SK-N-SH (cell line): ENCODE data around the gene SCAPER. TPM values are rescaled to one million over a fixed set of nuclear protein-coding genes. Genes with fewer than 3 reads are reported as not detected.

Experiments
- CTCF ChIA-PET: fragments of 300-600, 350-600 bp; formaldehyde crosslinking; extraction: SDS; loops from one replicate; lab custom pipeline; 2021; lab: Yijun Ruan, JAX
- POLR2A ChIA-PET: fragments of 350-600 bp; sonication (Branson Sonifier 250); formaldehyde crosslinking; extraction: SDS; loops from one replicate; lab custom pipeline; 2020; ENCODE audit warnings: antibody characterized with exemption, inconsistent platforms; lab: Yijun Ruan, JAX
- DNase-seq: peaks from one replicate; pipeline ENCODE4 v3.0.0; 2012
- H2AFZ ChIP-seq: fragments of 200-600 bp; sonication (generic); 2 replicates; pipeline ENCODE4 v1.8.1; 2016; ENCODE audit warnings: antibody characterized with exemption, mild to moderate bottlenecking, low read depth
- H3F3A ChIP-seq: fragments of 200-600 bp; sonication (generic); replicated peaks from 2 replicates; pipeline ENCODE3; 2016; ENCODE audit warnings: antibody characterized with exemption, mild to moderate bottlenecking; ENCODE audit not compliant: insufficient read depth
- H3K27ac ChIP-seq, 2 experiments: fragments of 200-500 bp in 1 of 2; fragments of 200-600 bp in 1 of 2; sonication (Bioruptor generic) in 1 of 2; sonication (generic), shearing (Covaris generic) in 1 of 2; 2 replicates each; pipeline versions ENCODE4 v1.5.1 to v1.6.1; 2014 to 2016; ENCODE audit warnings: low read depth in 2 of 2, inconsistent platforms in 1 of 2, low read length in 1 of 2, mild to moderate bottlenecking in 1 of 2, mixed read lengths in 1 of 2
- H3K27me3 ChIP-seq: fragments of 200-600 bp; sonication (generic), shearing (Covaris generic); 2 replicates; pipeline ENCODE4 v1.6.1; 2016; ENCODE audit warnings: mixed run types; ENCODE audit not compliant: insufficient read depth
- H3K36me3 ChIP-seq, 2 experiments: fragments of 200-500 bp in 1 of 2; fragments of 200-600 bp in 1 of 2; sonication (Bioruptor generic) in 1 of 2; sonication (generic) in 1 of 2; replicated peaks in 1 of 2; 2 replicates each; pipeline versions ENCODE3 to v1.5.1; 2014 to 2016; ENCODE audit warnings: low read length in 1 of 2, mild to moderate bottlenecking in 1 of 2; ENCODE audit not compliant: insufficient read depth in 2 of 2, control insufficient read depth in 1 of 2
- H3K4me1 ChIP-seq, 2 experiments: fragments of 200-500 bp in 1 of 2; fragments of 200-600 bp in 1 of 2; sonication (Bioruptor generic) in 1 of 2; sonication (generic), shearing (Covaris generic) in 1 of 2; 2 replicates each; pipeline versions ENCODE4 v1.5.1 to v1.6.1; 2014 to 2016; ENCODE audit warnings: low read depth in 1 of 2, low read length in 1 of 2, mixed run types in 1 of 2; ENCODE audit not compliant: insufficient read depth in 2 of 2, control insufficient read depth in 1 of 2
- H3K4me2 ChIP-seq: fragments of 200-600 bp; sonication (generic), shearing (Covaris generic); 2 replicates; pipeline ENCODE4 v1.6.1; 2017; ENCODE audit warnings: mixed run types
- H3K4me3 ChIP-seq, 2 experiments: fragments of 200-500 bp in 1 of 2; fragments of 200-600 bp in 1 of 2; sonication (Bioruptor generic) in 1 of 2; sonication (generic), shearing (Covaris generic) in 1 of 2; 2 replicates each; pipeline versions ENCODE4 v1.5.1 to v1.8.1; 2014 to 2016; ENCODE audit warnings: low read depth in 2 of 2, inconsistent platforms in 1 of 2, low read length in 1 of 2, mild to moderate bottlenecking in 1 of 2, mixed read lengths in 1 of 2, moderate library complexity in 1 of 2
- H3K79me2 ChIP-seq: fragments of 200-600 bp; sonication (generic); 2 replicates; pipeline ENCODE4 v1.8.1; 2017; ENCODE audit warnings: mild to moderate bottlenecking; ENCODE audit not compliant: insufficient read depth
- H3K9ac ChIP-seq: fragments of 200-600 bp; sonication (generic); 2 replicates; pipeline ENCODE4 v1.6.1; 2017; ENCODE audit warnings: mixed run types
- H3K9me2 ChIP-seq: fragments of 200-600 bp; sonication (generic); 2 replicates; pipeline ENCODE4 v1.6.1; 2017; ENCODE audit warnings: mixed run types
- H3K9me3 ChIP-seq: fragments of 200-600 bp; sonication (generic); 2 replicates; pipeline ENCODE4 v1.6.1; 2017; ENCODE audit warnings: mixed run types, mild to moderate bottlenecking, moderate library complexity
- H4K20me1 ChIP-seq: fragments of 200-600 bp; sonication (generic); 2 replicates; pipeline ENCODE4 v1.6.1; 2017; ENCODE audit warnings: mild to moderate bottlenecking, mixed run types; ENCODE audit not compliant: insufficient read depth
- CHD2 ChIP-seq: fragments of 150-350 bp; IDR thresholded peaks from 2 replicates; pipeline ENCODE4 v1.6.1; 2018; ENCODE audit warnings: low read length; ENCODE audit not compliant: partially characterized antibody
- EP300 ChIP-seq, 2 experiments: IDR thresholded peaks; 2 replicates each; pipeline versions ENCODE4 v1.4.0 to v1.6.1; 2012; ENCODE audit warnings: borderline replicate concordance in 1 of 2, low read depth in 1 of 2, low read length in 1 of 2
- EZH2phosphoT487 ChIP-seq: fragments of 200-600 bp; sonication (generic); IDR thresholded peaks from 2 replicates; pipeline ENCODE4 v1.6.1; 2017; ENCODE audit warnings: low read depth, mixed run types, mild to moderate bottlenecking, antibody characterized with exemption, moderate library complexity, borderline replicate concordance
- FOSL2 ChIP-seq: IDR thresholded peaks from 2 replicates; pipeline ENCODE4 v1.4.0; 2012; ENCODE audit warnings: low read depth, mild to moderate bottlenecking, moderate library complexity, borderline replicate concordance
- FOXJ3 ChIP-seq: sonication (generic); formaldehyde crosslinking; IDR thresholded peaks from 2 replicates; pipeline ENCODE4 v1.5.1; 2020; ENCODE audit warnings: mild to moderate bottlenecking, missing genetic modification reagents
- FOXM1 ChIP-seq: IDR thresholded peaks from 2 replicates; pipeline ENCODE4 v1.4.0; 2012; ENCODE audit warnings: low read depth, mild to moderate bottlenecking
- GATA2 ChIP-seq: sonication (generic); formaldehyde crosslinking; IDR thresholded peaks from 2 replicates; pipeline ENCODE4 v1.5.0; 2020; ENCODE audit warnings: mild to moderate bottlenecking, missing genetic modification reagents
- JUND ChIP-seq: IDR thresholded peaks from 2 replicates; pipeline ENCODE4 v1.4.0; 2012
- MXI1 ChIP-seq: IDR thresholded peaks from 2 replicates; pipeline ENCODE4 v1.6.1; 2012; ENCODE audit warnings: mild to moderate bottlenecking, low read depth, low read length, improper control_type of control experiment
- NRF1 ChIP-seq: IDR thresholded peaks from 2 replicates; pipeline ENCODE4 v1.6.1; 2012; ENCODE audit warnings: low read depth, mild to moderate bottlenecking, low read length
- PBX3 ChIP-seq: IDR thresholded peaks from 2 replicates; pipeline ENCODE4; 2012
- RCOR1 ChIP-seq: fragments of 150-350 bp; IDR thresholded peaks from 2 replicates; pipeline ENCODE4 v1.6.1; 2017; ENCODE audit warnings: antibody characterized with exemption, low read length
- RFX5 ChIP-seq: IDR thresholded peaks from 2 replicates; pipeline ENCODE4 v1.6.1; 2012; ENCODE audit warnings: mild to moderate bottlenecking, improper control_type of control experiment, low read length
- SIN3A ChIP-seq: IDR thresholded peaks from 2 replicates; pipeline ENCODE4 v1.6.1; 2012; ENCODE audit warnings: low read depth, mild to moderate bottlenecking, low read length, moderate library complexity, borderline replicate concordance
- SMC3 ChIP-seq: IDR thresholded peaks from 2 replicates; pipeline ENCODE4 v1.6.1; 2012; ENCODE audit warnings: low read depth, low read length, improper control_type of control experiment
- TCF12 ChIP-seq: IDR thresholded peaks from 2 replicates; pipeline ENCODE4 v1.4.0; 2012
- WGBS: methylation state at CpG from one replicate; pipeline ENCODE4 v1.1.6; 2017; ENCODE audit warnings: low lambda C conversion rate; 5-methylcytosine and 5-hydroxymethylcytosine counted together
- polyA plus RNA-seq, 3 experiments: library from polyadenylated mRNA; depleted of rRNA; stranded (reverse); fragments of >200 nt; gene quantifications; 2 replicates each; pipeline ENCODE4 v1.2.3, GENCODE V29; 2012
- TF ChIP-seq, protein P1 (sequence below): IDR thresholded peaks from 2 replicates; pipeline ENCODE4 v1.6.1; 2012; ENCODE audit warnings: mild to moderate bottlenecking, low read depth, low read length, moderate library complexity
- TF ChIP-seq, protein P2 (sequence below): fragments of 150-350 bp; IDR thresholded peaks from 2 replicates; pipeline ENCODE4 v1.6.1; 2017; ENCODE audit warnings: antibody characterized with exemption, low read length, low read depth, borderline replicate concordance
- TF ChIP-seq, protein P3 (sequence below): fragments of 200-600 bp; sonication (generic); IDR thresholded peaks from 2 replicates; pipeline ENCODE4 v1.6.1; 2017; ENCODE audit warnings: antibody characterized with exemption, mild to moderate bottlenecking, moderate library complexity
- TF ChIP-seq, protein P4 (sequence below): IDR thresholded peaks from 2 replicates; pipeline ENCODE4 v1.4.0; 2012; ENCODE audit warnings: low read depth, borderline replicate concordance

SCAPER gene
- polyA plus RNA-seq, 1 of the 3 experiments (the other 2 are of a cell fraction): 1.8 TPM

- H3K9me2 ChIP-seq: no peaks in the 10 kb centered on the region
- H2AFZ ChIP-seq: no peak overlapping the region
- 82% methylated on average over 2 of the region's 2 CpGs for WGBS
- no peaks in the 10 kb centered on the region for H3K36me3 ChIP-seq
- no peaks in the 10 kb centered on the region for H3K4me1 ChIP-seq
- no peaks in the 10 kb centered on the region for H3K79me2 ChIP-seq
- no peaks in the 10 kb centered on the region for H3K9me3 ChIP-seq
- no peaks in the 10 kb centered on the region for H3K27me3 ChIP-seq
- no peaks in the 10 kb centered on the region for H3F3A ChIP-seq
- no peak for DNase-seq
- CTCF ChIA-PET: no interaction called here
- no peak overlapping the region for H3K9ac ChIP-seq
- POLR2A ChIA-PET: no interaction called here
- H3K27ac ChIP-seq: no peak overlapping the region
- H4K20me1 ChIP-seq: no peaks in the 10 kb centered on the region
- H3K4me3 ChIP-seq: no peak overlapping the region
- TF ChIP-seq, protein P1, sequence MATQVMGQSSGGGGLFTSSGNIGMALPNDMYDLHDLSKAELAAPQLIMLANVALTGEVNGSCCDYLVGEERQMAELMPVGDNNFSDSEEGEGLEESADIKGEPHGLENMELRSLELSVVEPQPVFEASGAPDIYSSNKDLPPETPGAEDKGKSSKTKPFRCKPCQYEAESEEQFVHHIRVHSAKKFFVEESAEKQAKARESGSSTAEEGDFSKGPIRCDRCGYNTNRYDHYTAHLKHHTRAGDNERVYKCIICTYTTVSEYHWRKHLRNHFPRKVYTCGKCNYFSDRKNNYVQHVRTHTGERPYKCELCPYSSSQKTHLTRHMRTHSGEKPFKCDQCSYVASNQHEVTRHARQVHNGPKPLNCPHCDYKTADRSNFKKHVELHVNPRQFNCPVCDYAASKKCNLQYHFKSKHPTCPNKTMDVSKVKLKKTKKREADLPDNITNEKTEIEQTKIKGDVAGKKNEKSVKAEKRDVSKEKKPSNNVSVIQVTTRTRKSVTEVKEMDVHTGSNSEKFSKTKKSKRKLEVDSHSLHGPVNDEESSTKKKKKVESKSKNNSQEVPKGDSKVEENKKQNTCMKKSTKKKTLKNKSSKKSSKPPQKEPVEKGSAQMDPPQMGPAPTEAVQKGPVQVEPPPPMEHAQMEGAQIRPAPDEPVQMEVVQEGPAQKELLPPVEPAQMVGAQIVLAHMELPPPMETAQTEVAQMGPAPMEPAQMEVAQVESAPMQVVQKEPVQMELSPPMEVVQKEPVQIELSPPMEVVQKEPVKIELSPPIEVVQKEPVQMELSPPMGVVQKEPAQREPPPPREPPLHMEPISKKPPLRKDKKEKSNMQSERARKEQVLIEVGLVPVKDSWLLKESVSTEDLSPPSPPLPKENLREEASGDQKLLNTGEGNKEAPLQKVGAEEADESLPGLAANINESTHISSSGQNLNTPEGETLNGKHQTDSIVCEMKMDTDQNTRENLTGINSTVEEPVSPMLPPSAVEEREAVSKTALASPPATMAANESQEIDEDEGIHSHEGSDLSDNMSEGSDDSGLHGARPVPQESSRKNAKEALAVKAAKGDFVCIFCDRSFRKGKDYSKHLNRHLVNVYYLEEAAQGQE: no peak
- TF ChIP-seq EZH2phosphoT487: no peak
- H3K4me2 ChIP-seq: no peak overlapping the region
These were observed 358.3 kb downstream of the SCAPER start for GRCh38 chr15:76546805-76547204.

GRCh38 chr15:76533995-76534394 is 371.1 kb downstream of the SCAPER start:
- Histone ChIP-seq H3K79me2 (no peaks in the 10 kb centered on the region), H4K20me1 (no peaks in the 10 kb centered on the region), H3K9me2 (no peaks in the 10 kb centered on the region), H3K4me1 (peaks cover 0 to 5% of the 10 kb centered on the region in 2 experiments; a peak in 2 of 4 replicates), H3K27ac (no peak overlapping the region), H3K4me3 (no peak overlapping the region), H3K9ac (no peak overlapping the region), H3K4me2 (no peak overlapping the region), H3K27me3 (no peaks in the 10 kb centered on the region), H3F3A (no peaks in the 10 kb centered on the region), H3K36me3 (no peaks in the 10 kb centered on the region), H2AFZ (no peak overlapping the region), H3K9me3 (no peaks in the 10 kb centered on the region)
- ChIA-PET CTCF (no interaction called here), POLR2A (no interaction called here)
- no peak for DNase-seq
- 97% methylated on average over 2 of the region's 2 CpGs for WGBS
- TF ChIP-seq, protein P2, sequence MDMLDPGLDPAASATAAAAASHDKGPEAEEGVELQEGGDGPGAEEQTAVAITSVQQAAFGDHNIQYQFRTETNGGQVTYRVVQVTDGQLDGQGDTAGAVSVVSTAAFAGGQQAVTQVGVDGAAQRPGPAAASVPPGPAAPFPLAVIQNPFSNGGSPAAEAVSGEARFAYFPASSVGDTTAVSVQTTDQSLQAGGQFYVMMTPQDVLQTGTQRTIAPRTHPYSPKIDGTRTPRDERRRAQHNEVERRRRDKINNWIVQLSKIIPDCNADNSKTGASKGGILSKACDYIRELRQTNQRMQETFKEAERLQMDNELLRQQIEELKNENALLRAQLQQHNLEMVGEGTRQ: no peak
- TF ChIP-seq, protein P3, sequence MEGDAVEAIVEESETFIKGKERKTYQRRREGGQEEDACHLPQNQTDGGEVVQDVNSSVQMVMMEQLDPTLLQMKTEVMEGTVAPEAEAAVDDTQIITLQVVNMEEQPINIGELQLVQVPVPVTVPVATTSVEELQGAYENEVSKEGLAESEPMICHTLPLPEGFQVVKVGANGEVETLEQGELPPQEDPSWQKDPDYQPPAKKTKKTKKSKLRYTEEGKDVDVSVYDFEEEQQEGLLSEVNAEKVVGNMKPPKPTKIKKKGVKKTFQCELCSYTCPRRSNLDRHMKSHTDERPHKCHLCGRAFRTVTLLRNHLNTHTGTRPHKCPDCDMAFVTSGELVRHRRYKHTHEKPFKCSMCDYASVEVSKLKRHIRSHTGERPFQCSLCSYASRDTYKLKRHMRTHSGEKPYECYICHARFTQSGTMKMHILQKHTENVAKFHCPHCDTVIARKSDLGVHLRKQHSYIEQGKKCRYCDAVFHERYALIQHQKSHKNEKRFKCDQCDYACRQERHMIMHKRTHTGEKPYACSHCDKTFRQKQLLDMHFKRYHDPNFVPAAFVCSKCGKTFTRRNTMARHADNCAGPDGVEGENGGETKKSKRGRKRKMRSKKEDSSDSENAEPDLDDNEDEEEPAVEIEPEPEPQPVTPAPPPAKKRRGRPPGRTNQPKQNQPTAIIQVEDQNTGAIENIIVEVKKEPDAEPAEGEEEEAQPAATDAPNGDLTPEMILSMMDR: no peak
- TF ChIP-seq FOSL2 (no peak), SIN3A (no peak), FOXJ3 (CRISPR knock-in tag) (no peak), NRF1 (no peak), RFX5 (no peak), FOXM1 (no peak), JUND (no peak), PBX3 (no peak), TCF12 (no peak), SMC3 (no peak), CHD2 (no peak), MXI1 (no peak), EP300 (IDR thresholded peaks at IDR 0.05; ENCODE audit: borderline replicate concordance in 1 of 2, low read depth in 1 of 2, low read length in 1 of 2) (no peak), RCOR1 (no peak), GATA2 (CRISPR knock-in tag) (no peak)
- TF ChIP-seq, protein P4, sequence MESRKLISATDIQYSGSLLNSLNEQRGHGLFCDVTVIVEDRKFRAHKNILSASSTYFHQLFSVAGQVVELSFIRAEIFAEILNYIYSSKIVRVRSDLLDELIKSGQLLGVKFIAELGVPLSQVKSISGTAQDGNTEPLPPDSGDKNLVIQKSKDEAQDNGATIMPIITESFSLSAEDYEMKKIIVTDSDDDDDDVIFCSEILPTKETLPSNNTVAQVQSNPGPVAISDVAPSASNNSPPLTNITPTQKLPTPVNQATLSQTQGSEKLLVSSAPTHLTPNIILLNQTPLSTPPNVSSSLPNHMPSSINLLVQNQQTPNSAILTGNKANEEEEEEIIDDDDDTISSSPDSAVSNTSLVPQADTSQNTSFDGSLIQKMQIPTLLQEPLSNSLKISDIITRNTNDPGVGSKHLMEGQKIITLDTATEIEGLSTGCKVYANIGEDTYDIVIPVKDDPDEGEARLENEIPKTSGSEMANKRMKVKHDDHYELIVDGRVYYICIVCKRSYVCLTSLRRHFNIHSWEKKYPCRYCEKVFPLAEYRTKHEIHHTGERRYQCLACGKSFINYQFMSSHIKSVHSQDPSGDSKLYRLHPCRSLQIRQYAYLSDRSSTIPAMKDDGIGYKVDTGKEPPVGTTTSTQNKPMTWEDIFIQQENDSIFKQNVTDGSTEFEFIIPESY: no peak
